Measurements from ENCODE around the gene MGMT.

Gene MGMT

DNA sequence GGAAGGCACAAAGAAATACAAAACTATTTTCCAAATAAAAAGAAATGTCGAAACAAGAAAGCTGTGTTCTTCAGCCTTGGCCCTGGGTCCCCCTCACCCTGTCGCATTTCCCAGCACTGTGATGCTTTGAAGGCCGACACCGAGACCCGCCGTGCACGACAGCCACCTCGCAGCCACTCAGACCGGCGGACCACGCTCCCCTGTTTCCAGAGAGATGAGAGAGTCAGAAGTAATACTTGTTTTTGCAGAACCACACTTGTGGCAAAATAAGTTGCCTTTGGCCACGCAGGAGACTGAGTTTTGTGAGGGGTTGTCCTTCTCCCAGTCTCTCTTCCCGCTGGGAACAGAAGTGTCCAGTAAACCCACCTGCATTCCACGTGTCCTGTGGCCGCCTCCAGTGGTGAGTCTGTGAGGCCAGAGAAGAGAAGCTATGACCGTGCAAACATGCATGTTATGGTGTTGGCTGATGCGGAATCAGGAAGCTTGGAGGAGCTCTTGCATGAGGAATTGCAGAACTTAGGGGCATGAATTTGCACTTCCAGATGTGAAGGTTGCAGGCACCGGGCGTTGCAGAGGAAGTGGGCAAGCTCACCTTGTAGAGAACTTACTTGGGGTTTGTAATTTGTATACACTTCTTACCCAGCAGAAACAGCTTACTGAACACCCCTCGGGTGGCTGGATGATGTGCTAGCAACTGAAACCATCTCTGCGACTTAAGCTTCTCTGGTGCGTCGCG is 302.5 kb downstream of the MGMT start:
- no peak for DNase-seq (ENCODE audit: low read depth)
- no peak overlapping the region for H3K4me3 ChIP-seq (ENCODE audit: low read length)
- TF ChIP-seq, protein P1, sequence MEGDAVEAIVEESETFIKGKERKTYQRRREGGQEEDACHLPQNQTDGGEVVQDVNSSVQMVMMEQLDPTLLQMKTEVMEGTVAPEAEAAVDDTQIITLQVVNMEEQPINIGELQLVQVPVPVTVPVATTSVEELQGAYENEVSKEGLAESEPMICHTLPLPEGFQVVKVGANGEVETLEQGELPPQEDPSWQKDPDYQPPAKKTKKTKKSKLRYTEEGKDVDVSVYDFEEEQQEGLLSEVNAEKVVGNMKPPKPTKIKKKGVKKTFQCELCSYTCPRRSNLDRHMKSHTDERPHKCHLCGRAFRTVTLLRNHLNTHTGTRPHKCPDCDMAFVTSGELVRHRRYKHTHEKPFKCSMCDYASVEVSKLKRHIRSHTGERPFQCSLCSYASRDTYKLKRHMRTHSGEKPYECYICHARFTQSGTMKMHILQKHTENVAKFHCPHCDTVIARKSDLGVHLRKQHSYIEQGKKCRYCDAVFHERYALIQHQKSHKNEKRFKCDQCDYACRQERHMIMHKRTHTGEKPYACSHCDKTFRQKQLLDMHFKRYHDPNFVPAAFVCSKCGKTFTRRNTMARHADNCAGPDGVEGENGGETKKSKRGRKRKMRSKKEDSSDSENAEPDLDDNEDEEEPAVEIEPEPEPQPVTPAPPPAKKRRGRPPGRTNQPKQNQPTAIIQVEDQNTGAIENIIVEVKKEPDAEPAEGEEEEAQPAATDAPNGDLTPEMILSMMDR (IDR thresholded peaks at IDR 0.05; ENCODE audit: insufficient read depth, low read depth, low read length, missing control alignments): no peak

DNA sequence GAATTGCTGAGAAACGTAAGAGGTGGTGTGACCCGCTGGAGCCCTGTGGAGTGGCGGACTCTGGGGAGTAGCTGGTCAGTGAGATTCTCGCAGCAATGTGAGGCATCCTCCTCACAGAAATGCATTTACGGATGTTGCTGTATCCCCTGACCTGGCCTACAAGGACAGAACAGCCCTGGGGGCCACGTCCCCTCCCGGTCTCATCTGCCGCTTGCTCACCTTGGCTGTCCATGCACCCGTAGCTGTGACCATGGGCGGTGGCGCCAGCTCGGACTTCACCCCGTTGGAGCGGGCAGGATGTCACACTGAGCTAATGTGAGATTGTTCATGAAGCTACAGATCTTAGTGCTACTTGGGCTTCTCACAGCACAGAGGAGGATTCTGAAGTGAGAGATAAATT is 303.2 kb downstream of the MGMT start:
- no peak overlapping the region for H3K4me3 ChIP-seq (ENCODE audit: low read length)
- DNase-seq (ENCODE audit: low read depth): no peak
- TF ChIP-seq, protein P1 (IDR thresholded peaks at IDR 0.05; ENCODE audit: insufficient read depth, low read depth, low read length, missing control alignments): no peak

DNA sequence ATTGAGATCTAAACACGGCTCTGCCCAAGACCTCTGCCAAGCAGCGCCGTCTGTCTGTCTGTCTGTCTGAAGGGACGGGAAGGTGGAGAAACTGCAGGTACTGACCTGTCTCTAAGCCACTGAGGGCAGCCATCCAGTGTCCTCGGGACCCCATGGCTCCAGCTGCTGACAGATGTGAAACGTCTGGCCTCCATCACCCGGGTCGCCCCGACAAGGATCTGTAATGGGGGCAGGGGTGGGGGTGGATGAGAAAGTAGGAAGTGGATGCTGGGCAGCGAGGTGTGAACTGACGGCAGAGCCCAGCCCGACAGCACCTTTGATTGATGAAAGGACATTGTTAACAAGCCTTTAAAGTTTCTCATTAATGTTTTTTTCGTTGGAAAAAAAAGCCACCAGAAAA is 304.0 kb downstream of the MGMT start:
- H3K4me3 ChIP-seq (ENCODE audit: low read length): no peak overlapping the region
- no peak for DNase-seq (ENCODE audit: low read depth)
- TF ChIP-seq, protein P1 (IDR thresholded peaks at IDR 0.05; ENCODE audit: insufficient read depth, low read depth, low read length, missing control alignments): no peak

DNA sequence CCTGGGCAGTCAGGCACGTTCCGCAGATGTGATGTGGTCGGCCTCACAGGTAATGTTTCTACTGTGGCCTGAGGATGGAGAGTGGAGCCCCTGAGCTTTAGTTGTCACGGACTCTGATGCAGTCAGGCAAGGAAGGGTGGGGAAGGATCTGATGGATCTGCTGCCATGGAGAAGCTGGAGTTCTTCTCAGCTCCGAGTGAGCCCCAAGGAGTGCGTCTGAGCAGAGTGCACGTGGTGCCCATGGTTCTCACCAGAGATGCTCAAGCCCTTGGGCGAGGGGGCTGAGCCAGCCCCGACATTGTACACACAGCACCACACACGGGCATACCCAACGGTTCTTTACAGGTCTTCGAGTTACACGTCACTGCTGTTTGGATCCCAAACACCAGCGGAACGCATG is 304.5 kb downstream of the MGMT start:
- H3K4me3 ChIP-seq (ENCODE audit: low read length): no peak overlapping the region
- TF ChIP-seq, protein P1 (IDR thresholded peaks at IDR 0.05; ENCODE audit: insufficient read depth, low read depth, low read length, missing control alignments): no peak
- DNase-seq (ENCODE audit: low read depth): no peak

DNA sequence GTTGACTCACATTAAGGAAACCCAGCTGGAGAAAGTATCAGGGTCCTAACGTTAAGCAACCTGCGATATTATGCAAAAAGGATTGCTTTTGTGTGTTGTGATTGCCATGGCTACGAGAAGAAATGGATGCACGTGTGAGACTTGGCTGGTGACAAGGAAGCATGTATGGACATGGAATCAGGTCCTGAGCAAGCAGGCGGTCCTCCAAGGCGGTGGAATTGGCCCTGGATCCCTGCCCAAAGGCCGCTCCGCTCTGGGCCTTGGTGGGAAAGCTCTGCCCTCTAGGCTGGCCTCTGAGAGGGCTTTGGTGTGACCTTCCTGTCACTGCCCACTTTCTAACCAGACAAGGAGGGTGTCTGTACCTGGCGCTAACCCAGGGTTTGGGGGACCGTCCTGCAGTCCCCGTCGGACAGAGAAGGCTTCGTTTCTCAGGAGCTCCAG is 305.0 kb downstream of the MGMT start:
- H3K4me3 ChIP-seq (ENCODE audit: low read length): no peak overlapping the region
- TF ChIP-seq, protein P1 (IDR thresholded peaks at IDR 0.05; ENCODE audit: insufficient read depth, low read depth, low read length, missing control alignments): no peak
- DNase-seq (ENCODE audit: low read depth): no peak

DNA sequence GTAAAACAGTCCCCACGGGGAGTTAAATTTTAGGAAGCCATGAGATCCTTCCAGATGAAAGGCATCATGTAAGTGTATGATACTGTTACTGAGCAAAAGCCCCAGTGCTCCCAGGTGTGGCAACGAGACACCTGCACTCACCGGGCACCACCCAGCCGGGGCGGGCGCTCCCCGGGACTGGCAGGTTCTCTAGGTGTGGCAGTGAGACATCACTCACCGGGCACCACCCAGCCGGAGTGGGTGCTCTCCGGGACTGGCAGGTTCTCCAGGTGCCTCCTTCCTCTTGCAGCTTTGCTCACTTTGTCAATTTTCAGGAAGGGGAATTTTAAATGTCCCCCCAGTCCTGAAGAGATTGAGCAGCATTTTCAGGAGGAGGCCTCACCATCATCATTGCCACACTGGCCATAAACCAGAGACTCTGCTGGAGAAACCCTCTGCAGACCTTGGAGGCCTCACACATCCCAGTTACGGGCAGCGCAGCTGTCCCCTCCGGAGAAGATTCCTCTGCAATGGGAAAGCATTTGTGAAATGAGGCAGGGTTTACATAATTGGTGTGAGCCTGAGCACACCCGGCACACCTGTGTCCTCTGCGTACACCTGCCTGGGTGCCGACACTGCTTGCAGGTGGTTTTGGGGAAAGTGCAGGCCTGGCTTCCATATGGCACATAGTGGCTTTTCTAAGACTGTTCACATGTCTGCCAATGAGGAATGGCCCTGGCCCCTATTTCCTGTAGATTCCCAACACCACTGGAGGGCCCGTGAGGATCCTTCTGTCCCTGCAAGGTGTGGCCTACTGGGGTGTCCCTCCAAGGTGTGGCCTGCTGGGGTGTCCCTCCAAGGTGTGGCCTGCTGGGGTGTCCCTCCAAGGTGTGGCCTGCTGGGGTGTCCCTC is 305.7 kb downstream of the MGMT start:
- no peak for DNase-seq (ENCODE audit: low read depth)
- no peak overlapping the region for H3K4me3 ChIP-seq (ENCODE audit: low read length)
- TF ChIP-seq, protein P1 (IDR thresholded peaks at IDR 0.05; ENCODE audit: insufficient read depth, low read depth, low read length, missing control alignments): no peak
